Activated T-helper 2 cell treated with anti-CD3 and anti-CD28 coated beads, Interferon-gamma antibody, Interleukin-2, Interleukin-4, amounts not matched to agents 10 μg/mL and 5 μg/mL and 100 μg/mL, durations not matched to agents 14 hours and 24 hours and 36 hours (primary cell): ENCODE measurements around the gene MRGPRX3. TPM values are rescaled to one million over a fixed set of nuclear protein-coding genes. Genes with fewer than 3 reads are reported as not detected.
"Not testable (repeated sequence)": the region's sequence is repeated elsewhere in the genome, so short reads cannot be mapped to it uniquely, and the experiment has no call there.

Experiments
- DNase-seq: peaks from one replicate; pipeline ENCODE4 v3.0.0; 2021; ENCODE audit warnings: low spot score
- H3K27ac Mint-ChIP-seq: one replicate; pipeline ENCODE4 v1.8.0; 2021; ENCODE audit warnings: mixed read lengths
- H3K27me3 Mint-ChIP-seq: one replicate; pipeline ENCODE4 v1.8.0; 2021; ENCODE audit warnings: low read depth, mixed read lengths
- H3K36me3 Mint-ChIP-seq: one replicate; pipeline ENCODE4 v1.8.0; 2021; ENCODE audit warnings: low read depth, mixed read lengths
- H3K4me1 Mint-ChIP-seq: one replicate; pipeline ENCODE4 v1.8.0; 2021; ENCODE audit warnings: low read depth, mixed read lengths
- H3K4me3 Mint-ChIP-seq: one replicate; pipeline ENCODE4 v1.8.0; 2021; ENCODE audit warnings: low read depth, mild to moderate bottlenecking, moderate library complexity, mixed read lengths
- H3K9me3 Mint-ChIP-seq: one replicate; pipeline ENCODE4 v1.8.0; 2021; ENCODE audit warnings: mixed read lengths
- intact Hi-C: fragments of 100-400 bp; cut with micrococcal nuclease; formaldehyde crosslinking; loops from one replicate; pipeline ENCODE4 v1.15.1; 2023
- total RNA-seq: library from RNA; stranded (reverse); gene quantifications from 2 replicates; pipeline ENCODE4 v1.2.3, GENCODE V29; 2022

The MRGPRX3 gene
- total RNA-seq, 1 donor from 2014 or later: not detected

- H3K9me3 Mint-ChIP-seq, H3K4me1 Mint-ChIP-seq, DNase-seq, intact Hi-C loops, H3K4me3 Mint-ChIP-seq, H3K27ac Mint-ChIP-seq, H3K36me3 Mint-ChIP-seq: not testable (repeated sequence)
- H3K27me3 Mint-ChIP-seq: peaks cover 12% of the 10 kb centered on the region
Measured at GRCh38 chr11:18121331-18121828, 11.0 kb upstream of the MRGPRX3 start.

GRCh38 chr11:18131115-18131514 lies 1.3 kb upstream of the MRGPRX3 start:
- H3K9me3 Mint-ChIP-seq, intact Hi-C loops, H3K27ac Mint-ChIP-seq, H3K36me3 Mint-ChIP-seq, H3K4me1 Mint-ChIP-seq, H3K4me3 Mint-ChIP-seq, DNase-seq: not testable (repeated sequence)
- H3K27me3 Mint-ChIP-seq: peaks cover 37% of the 10 kb centered on the region

GRCh38 chr11:18135308-18135707 lies 2.9 kb downstream of the MRGPRX3 start:
- H3K27me3 Mint-ChIP-seq: peaks cover 37% of the 10 kb centered on the region
- no peak overlapping the region for H3K4me3 Mint-ChIP-seq
- DNase-seq: no peak
- H3K9me3 Mint-ChIP-seq: no peaks in the 10 kb centered on the region
- no peaks in the 10 kb centered on the region for H3K36me3 Mint-ChIP-seq
- no peaks in the 10 kb centered on the region for H3K4me1 Mint-ChIP-seq
- H3K27ac Mint-ChIP-seq: no peak overlapping the region
- intact Hi-C loops: no loop called here

- Mint-ChIP-seq H3K4me3 (no peak overlapping the region), H3K9me3 (no peaks in the 10 kb centered on the region), H3K27me3 (peaks cover 32% of the 10 kb centered on the region), H3K27ac (no peak overlapping the region), H3K4me1 (no peaks in the 10 kb centered on the region), H3K36me3 (no peaks in the 10 kb centered on the region)
- DNase-seq: no peak
- intact Hi-C loops: no loop called here
Measured at GRCh38 chr11:18137186-18137800, 4.9 kb downstream of the MRGPRX3 start.

- peaks cover 30% of the 10 kb centered on the region for H3K27me3 Mint-ChIP-seq
Measured at GRCh38 chr11:18140145-18140544, 7.8 kb downstream of the MRGPRX3 start.

GRCh38 chr11:18144243-18144642 lies 11.9 kb downstream of the MRGPRX3 start:
- peaks cover 4% of the 10 kb centered on the region for H3K4me1 Mint-ChIP-seq
- no peak overlapping the region for H3K27ac Mint-ChIP-seq
- H3K4me3 Mint-ChIP-seq: no peak overlapping the region
- no peaks in the 10 kb centered on the region for H3K36me3 Mint-ChIP-seq
- H3K9me3 Mint-ChIP-seq: no peaks in the 10 kb centered on the region
- intact Hi-C loops: no loop called here
- H3K27me3 Mint-ChIP-seq: peaks cover 30% of the 10 kb centered on the region
- no peak for DNase-seq

More at GRCh38 chr11:18140145-18140544, 7.8 kb downstream of the MRGPRX3 start:
- H3K9me3 Mint-ChIP-seq: no peaks in the 10 kb centered on the region
- H3K4me1 Mint-ChIP-seq: no peaks in the 10 kb centered on the region
- no peak overlapping the region for H3K27ac Mint-ChIP-seq
- H3K36me3 Mint-ChIP-seq: no peaks in the 10 kb centered on the region
- H3K4me3 Mint-ChIP-seq: no peak overlapping the region
- intact Hi-C loops: no loop called here
- DNase-seq: no peak

GRCh38 chr11:18145025-18145424 lies 12.7 kb downstream of the MRGPRX3 start:
- intact Hi-C loops: no loop called here
- DNase-seq: no peak
- H3K9me3 Mint-ChIP-seq: no peaks in the 10 kb centered on the region
- no peak overlapping the region for H3K27ac Mint-ChIP-seq
- peaks cover 4% of the 10 kb centered on the region for H3K4me1 Mint-ChIP-seq
- no peaks in the 10 kb centered on the region for H3K36me3 Mint-ChIP-seq
- no peak overlapping the region for H3K4me3 Mint-ChIP-seq
- peaks cover 27% of the 10 kb centered on the region for H3K27me3 Mint-ChIP-seq

- Mint-ChIP-seq H3K4me1 (peaks cover 4% of the 10 kb centered on the region), H3K4me3 (no peak overlapping the region), H3K9me3 (no peaks in the 10 kb centered on the region), H3K27ac (no peak overlapping the region), H3K36me3 (no peaks in the 10 kb centered on the region), H3K27me3 (peaks cover 27% of the 10 kb centered on the region)
- no peak for DNase-seq
- intact Hi-C loops: no loop called here
Measured at GRCh38 chr11:18145837-18146236, 13.5 kb downstream of the MRGPRX3 start.

GRCh38 chr11:18151581-18151980 lies 19.2 kb downstream of the MRGPRX3 start:
- no peaks in the 10 kb centered on the region for H3K36me3 Mint-ChIP-seq
- peaks cover 3% of the 10 kb centered on the region for H3K9me3 Mint-ChIP-seq
- H3K27me3 Mint-ChIP-seq: peaks cover 21% of the 10 kb centered on the region
- H3K4me1 Mint-ChIP-seq: no peaks in the 10 kb centered on the region
- no peak overlapping the region for H3K4me3 Mint-ChIP-seq
- DNase-seq: no peak
- H3K27ac Mint-ChIP-seq: no peak overlapping the region
- intact Hi-C loops: no loop called here

- Mint-ChIP-seq H3K27me3 (peaks cover 33% of the 10 kb centered on the region), H3K4me3 (no peak overlapping the region), H3K27ac (no peak overlapping the region), H3K36me3 (no peaks in the 10 kb centered on the region), H3K9me3 (no peaks in the 10 kb centered on the region), H3K4me1 (no peaks in the 10 kb centered on the region)
- DNase-seq: no peak
- intact Hi-C loops: no loop called here
Measured at GRCh38 chr11:18168372-18168771, 36.0 kb downstream of the MRGPRX3 start.

GRCh38 chr11:18171377-18172000 lies 39.1 kb downstream of the MRGPRX3 start:
- Mint-ChIP-seq H3K36me3 (no peaks in the 10 kb centered on the region), H3K9me3 (no peaks in the 10 kb centered on the region), H3K4me1 (no peaks in the 10 kb centered on the region), H3K4me3 (no peak overlapping the region), H3K27me3 (peaks cover 23% of the 10 kb centered on the region), H3K27ac (no peak overlapping the region)
- DNase-seq: no peak
- intact Hi-C loops: no loop called here

GRCh38 chr11:18172666-18173065 lies 40.3 kb downstream of the MRGPRX3 start, which contains the start of gene MRGPRX4:
MRGPRX4 (plus strand) TSS chr11:18172837; CDS start chr11:18173257, 420 bp downstream.
- H3K27me3 Mint-ChIP-seq: peaks cover 23% of the 10 kb centered on the region
- no peaks in the 10 kb centered on the region for H3K4me1 Mint-ChIP-seq
- intact Hi-C loops: no loop called here
- H3K9me3 Mint-ChIP-seq: no peaks in the 10 kb centered on the region
- H3K36me3 Mint-ChIP-seq: no peaks in the 10 kb centered on the region
- no peak within 1 kb of the TSS for H3K27ac Mint-ChIP-seq
- DNase-seq: no peak
- no peak within 1 kb of the TSS for H3K4me3 Mint-ChIP-seq

GRCh38 chr11:18173225-18173866 lies 41.0 kb downstream of the MRGPRX3 start:
- no peaks in the 10 kb centered on the region for H3K4me1 Mint-ChIP-seq
- H3K36me3 Mint-ChIP-seq: no peaks in the 10 kb centered on the region
- H3K27ac Mint-ChIP-seq: no peak overlapping the region
- H3K27me3 Mint-ChIP-seq: peaks cover 22% of the 10 kb centered on the region
- intact Hi-C loops: no loop called here
- H3K4me3 Mint-ChIP-seq: no peak overlapping the region
- no peak for DNase-seq
- no peaks in the 10 kb centered on the region for H3K9me3 Mint-ChIP-seq
